Subcutaneous abdominal adipose tissue (tissue), 5 donors: ENCODE measurements around the gene TRIM4.

Experiments used
- H3K27ac ChIP-seq: one replicate; pipeline ENCODE4 v1.7.0; 2013; ENCODE audit warnings: low read depth, mild to moderate bottlenecking, inconsistent platforms, low read length, moderate library complexity
- H3K27me3 ChIP-seq, 5 donors: one replicate each; pipeline ENCODE4 v1.7.0; 2013; ENCODE audit warnings: low read length in 5 of 5, inconsistent platforms in 1 of 5; ENCODE audit not compliant: control insufficient read depth in 5 of 5, insufficient read depth in 4 of 5
- H3K36me3 ChIP-seq, 5 donors: one replicate each; pipeline ENCODE4 v1.7.0; 2013; ENCODE audit warnings: low read length in 5 of 5; ENCODE audit not compliant: control insufficient read depth in 5 of 5, insufficient read depth in 5 of 5
- H3K4me1 ChIP-seq, 5 donors: one replicate each; pipeline ENCODE4 v1.7.0; 2013; ENCODE audit warnings: low read length in 5 of 5, mild to moderate bottlenecking in 3 of 5, moderate library complexity in 1 of 5; ENCODE audit not compliant: control insufficient read depth in 5 of 5, insufficient read depth in 5 of 5
- H3K4me3 ChIP-seq, 5 donors: one replicate each; pipeline ENCODE4 v1.7.0; 2013; ENCODE audit warnings: low read length in 5 of 5, low read depth in 1 of 5
- H3K9ac ChIP-seq, 5 donors: one replicate each; pipeline ENCODE4 v1.7.0; 2013; ENCODE audit warnings: low read length in 5 of 5, mild to moderate bottlenecking in 4 of 5, moderate library complexity in 3 of 5
- H3K9me3 ChIP-seq, 5 donors: one replicate each; pipeline ENCODE4 v1.7.0; 2013; ENCODE audit warnings: low read length in 5 of 5; ENCODE audit not compliant: control insufficient read depth in 5 of 5
- donor health status: healthy.
- donor health status: healthy.
- donor health status: healthy.
- donor health status: healthy.
- donor health status: healthy.

The TRIM4 gene

DNA sequence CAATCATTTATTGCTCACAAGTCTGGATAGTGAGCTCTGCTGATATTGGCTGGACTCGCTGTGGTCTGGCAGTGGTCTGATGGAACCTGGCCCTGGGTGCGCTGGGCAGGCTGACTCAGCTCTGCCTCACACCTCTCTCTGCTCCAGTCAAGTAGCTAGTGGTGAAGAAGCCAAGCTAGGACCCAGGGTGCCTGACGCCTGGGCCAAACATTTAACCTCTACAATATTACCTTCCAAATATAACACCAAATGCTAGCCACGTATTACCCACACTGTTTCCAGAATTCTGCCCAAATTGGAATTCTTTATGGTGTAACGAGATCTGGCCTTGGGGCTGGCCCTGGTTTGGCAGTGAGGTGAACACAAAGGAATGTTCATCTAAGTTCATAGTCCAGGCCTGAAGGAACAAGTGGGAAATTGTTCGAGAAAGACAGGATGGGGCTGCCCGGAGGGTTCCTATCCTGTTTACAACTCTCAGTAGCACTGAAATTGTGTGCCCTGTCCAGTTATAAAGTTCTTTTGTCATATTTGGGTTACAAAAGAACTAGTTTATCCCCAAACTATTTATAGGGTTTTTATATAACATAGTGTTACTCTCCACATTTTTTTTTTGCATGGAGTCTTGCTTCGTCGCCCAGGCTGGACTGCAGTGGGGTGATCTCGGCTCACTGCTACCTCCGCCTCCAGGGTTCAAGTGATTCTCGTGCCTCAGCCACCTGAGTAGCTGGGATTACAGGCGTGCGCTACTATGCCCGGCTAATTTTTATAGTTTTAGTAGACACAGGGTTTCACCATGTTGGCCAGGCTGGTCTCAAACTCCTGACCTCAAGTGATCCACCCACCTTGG is 58.8 kb downstream of the TRIM4 start:
- Histone ChIP-seq H3K36me3 (no peaks in the 10 kb centered on the region), H3K27me3 (no peaks in the 10 kb centered on the region), H3K4me1 (no peaks in the 10 kb centered on the region), H3K4me3 (no peak overlapping the region), H3K27ac (no peak overlapping the region), H3K9ac (no peak overlapping the region), H3K9me3 (peaks cover 0 to 8% (median 0%) of the 10 kb centered on the region in 5 donors)

DNA sequence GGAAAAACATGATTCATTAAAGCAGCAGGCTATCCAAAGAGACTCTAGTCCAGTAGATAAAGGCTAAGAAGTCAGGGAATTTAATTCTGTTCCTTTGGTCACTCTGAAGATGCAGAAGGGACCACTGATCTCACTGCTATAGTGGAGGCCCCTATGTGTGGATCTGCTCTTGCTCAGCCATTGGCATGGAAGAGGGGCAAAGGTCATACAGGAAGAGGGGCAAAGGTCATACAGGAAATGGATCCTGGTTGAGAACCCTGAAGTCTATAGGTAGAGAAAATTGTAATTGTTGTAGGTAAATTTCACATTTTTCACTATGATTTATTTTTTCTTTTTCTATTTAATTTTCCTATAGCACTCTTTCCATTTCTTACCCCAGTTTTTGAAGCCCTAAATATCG is 64.1 kb downstream of the TRIM4 start:
- no peak overlapping the region for H3K27ac ChIP-seq

DNA sequence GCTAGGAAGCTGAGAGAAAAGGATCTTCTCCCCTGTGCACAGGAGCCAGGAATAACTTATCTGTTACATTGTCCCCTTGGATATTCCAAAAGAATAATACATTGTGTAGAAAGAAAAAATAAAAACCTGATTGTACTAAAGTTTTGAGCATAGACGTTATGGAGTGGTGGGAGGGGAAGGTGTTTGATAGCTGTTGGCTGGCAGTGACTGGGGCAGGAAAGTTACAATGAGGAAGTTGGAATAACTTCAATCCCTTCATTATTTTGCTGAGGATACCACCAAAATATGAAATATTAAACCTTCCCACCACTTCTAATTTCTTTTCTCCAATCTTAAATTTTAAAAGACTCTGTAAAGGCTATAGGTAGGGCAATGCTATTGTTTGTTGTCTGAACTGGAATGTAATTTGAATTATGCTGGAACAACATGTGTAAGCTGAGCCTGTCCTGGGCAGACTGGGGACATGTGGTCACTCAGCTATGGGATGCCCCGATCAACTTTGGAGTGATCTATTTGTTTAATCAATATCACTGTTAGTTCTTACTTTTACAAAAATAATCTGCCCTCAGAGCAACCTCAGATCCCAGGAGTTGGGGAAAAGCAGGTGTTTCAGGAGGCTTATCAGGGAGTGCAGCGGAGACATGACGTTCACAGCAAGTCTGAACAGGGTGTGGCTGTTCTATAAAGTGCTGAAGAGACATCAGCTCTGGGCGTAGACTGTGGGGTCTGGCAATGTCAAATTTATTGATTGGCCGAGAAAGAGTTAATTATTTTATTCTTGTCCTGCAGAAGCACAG is 70.7 kb downstream of the TRIM4 start:
- no peak overlapping the region for H3K4me3 ChIP-seq
- no peaks in the 10 kb centered on the region for H3K36me3 ChIP-seq
- H3K9ac ChIP-seq, result no peak overlapping the region
- no peaks in the 10 kb centered on the region for H3K27me3 ChIP-seq
- no peaks in the 10 kb centered on the region for H3K4me1 ChIP-seq
- H3K27ac ChIP-seq, result no peak overlapping the region
- H3K9me3 ChIP-seq, result no peaks in the 10 kb centered on the region

More for the DNA sequence above, 64.1 kb downstream of the TRIM4 start:
- H3K36me3 ChIP-seq, result no peaks in the 10 kb centered on the region
- no peaks in the 10 kb centered on the region for H3K4me1 ChIP-seq
- no peak overlapping the region for H3K9ac ChIP-seq
- H3K4me3 ChIP-seq, result no peak overlapping the region
- no peaks in the 10 kb centered on the region for H3K27me3 ChIP-seq
- no peaks in the 10 kb centered on the region for H3K9me3 ChIP-seq

DNA sequence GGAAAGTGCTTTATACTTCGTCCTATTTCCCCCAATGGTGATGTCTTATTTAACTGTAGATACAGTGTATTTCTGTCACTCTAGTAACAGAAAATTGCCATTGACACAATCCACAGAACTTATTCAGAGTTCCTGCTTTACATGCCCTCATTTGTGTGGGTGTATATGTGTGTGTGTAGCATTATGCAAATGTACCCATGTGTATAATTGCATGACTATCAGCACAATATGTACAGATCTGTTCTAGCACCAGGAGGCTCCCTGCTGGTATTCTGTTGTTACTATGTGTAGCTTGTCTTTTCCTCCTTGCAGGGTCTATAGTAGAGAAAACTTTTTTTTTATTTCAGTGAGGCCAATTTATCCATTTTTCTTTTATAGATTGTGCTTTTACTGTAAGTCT is 75.0 kb downstream of the TRIM4 start:
- no peak overlapping the region for H3K27ac ChIP-seq

DNA sequence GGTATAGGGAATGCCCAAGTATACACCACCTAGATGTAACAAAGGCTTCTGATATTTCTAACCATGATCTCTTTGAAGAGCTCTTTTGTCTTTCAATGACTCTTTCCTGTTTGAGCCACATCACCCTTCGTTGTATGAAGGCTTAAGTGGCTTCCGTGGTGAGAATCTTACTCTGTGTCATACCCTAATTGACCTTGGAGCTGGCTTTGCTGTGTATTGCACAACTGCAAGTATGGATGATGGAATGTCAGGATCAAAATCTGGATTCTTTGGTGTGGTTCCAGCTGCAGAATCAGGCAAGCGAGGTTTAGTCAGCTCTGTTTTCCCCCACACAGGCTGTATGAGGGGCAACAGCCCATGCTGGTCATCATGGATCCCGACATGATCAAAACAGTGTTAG is 75.5 kb downstream of the TRIM4 start:
- Histone ChIP-seq H3K9me3 (no peaks in the 10 kb centered on the region), H3K9ac (no peak overlapping the region), H3K27me3 (no peaks in the 10 kb centered on the region), H3K27ac (no peak overlapping the region), H3K36me3 (no peaks in the 10 kb centered on the region), H3K4me3 (no peak overlapping the region), H3K4me1 (no peaks in the 10 kb centered on the region)

More for the DNA sequence above, 75.0 kb downstream of the TRIM4 start:
- Histone ChIP-seq H3K27me3 (no peaks in the 10 kb centered on the region), H3K9ac (no peak overlapping the region), H3K9me3 (no peaks in the 10 kb centered on the region), H3K4me3 (no peak overlapping the region), H3K36me3 (no peaks in the 10 kb centered on the region), H3K4me1 (no peaks in the 10 kb centered on the region)

DNA sequence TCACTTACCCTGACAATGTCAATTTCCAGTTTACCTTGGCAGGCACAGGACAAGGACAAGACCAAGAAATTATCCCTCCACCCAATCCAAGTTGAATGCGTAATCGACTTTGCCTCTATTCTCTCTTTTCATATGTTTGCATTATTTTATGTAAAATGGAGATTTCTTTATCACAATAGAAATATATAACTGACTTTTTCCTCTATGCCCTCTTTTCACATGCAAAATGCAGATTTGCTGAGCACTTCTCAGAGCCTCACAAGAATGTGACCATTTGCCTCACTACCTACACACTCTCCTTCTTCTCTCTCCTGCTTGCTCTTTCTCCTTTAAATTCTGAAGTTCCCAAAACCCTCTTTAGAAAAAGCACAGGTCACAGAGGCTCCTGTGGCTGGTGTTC is 76.4 kb downstream of the TRIM4 start:
- no peaks in the 10 kb centered on the region for H3K4me1 ChIP-seq
- no peaks in the 10 kb centered on the region for H3K9me3 ChIP-seq
- H3K27ac ChIP-seq, result no peak overlapping the region
- H3K36me3 ChIP-seq, result no peaks in the 10 kb centered on the region
- H3K4me3 ChIP-seq, result no peak overlapping the region
- H3K27me3 ChIP-seq, result no peaks in the 10 kb centered on the region
- H3K9ac ChIP-seq, result no peak overlapping the region
